Measurements from ENCODE around the gene SEMA6D. TPM values are rescaled to one million over a fixed set of nuclear protein-coding genes. Genes with fewer than 3 reads are reported as not detected.

Gene SEMA6D
- total RNA-seq, 1 donor, result 3.0 TPM

DNA sequence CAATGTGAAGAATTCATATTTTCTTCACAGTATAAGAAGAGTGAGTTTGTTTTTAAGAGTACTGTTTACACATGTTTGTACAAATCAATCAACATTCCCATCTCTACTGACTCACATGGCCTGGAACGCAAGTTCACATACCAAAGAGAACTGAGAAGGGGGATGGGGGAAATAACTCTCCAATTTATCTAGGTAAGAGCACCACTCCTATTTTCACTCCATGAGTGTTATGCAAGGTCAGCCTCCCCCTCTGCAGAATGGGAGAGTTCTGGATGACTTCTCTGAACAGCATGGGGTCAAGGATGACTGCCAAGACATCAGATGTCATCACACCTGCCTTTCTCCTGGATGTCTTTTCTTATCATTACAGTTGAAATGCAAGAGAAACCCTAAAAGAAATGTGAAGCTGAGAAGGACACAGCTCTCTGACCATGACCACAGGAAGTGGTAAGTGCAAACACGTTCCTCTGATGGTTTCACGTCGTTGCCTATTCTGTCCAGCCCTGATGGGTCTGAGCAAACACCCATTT is 95.2 kb downstream of the SEMA6D start:
- TF ChIP-seq, protein P1, sequence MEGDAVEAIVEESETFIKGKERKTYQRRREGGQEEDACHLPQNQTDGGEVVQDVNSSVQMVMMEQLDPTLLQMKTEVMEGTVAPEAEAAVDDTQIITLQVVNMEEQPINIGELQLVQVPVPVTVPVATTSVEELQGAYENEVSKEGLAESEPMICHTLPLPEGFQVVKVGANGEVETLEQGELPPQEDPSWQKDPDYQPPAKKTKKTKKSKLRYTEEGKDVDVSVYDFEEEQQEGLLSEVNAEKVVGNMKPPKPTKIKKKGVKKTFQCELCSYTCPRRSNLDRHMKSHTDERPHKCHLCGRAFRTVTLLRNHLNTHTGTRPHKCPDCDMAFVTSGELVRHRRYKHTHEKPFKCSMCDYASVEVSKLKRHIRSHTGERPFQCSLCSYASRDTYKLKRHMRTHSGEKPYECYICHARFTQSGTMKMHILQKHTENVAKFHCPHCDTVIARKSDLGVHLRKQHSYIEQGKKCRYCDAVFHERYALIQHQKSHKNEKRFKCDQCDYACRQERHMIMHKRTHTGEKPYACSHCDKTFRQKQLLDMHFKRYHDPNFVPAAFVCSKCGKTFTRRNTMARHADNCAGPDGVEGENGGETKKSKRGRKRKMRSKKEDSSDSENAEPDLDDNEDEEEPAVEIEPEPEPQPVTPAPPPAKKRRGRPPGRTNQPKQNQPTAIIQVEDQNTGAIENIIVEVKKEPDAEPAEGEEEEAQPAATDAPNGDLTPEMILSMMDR (IDR thresholded peaks at IDR 0.05; ENCODE audit: insufficient read depth, low read depth, low read length), result no peak
- peak; percentile 42 for DNase-seq (ENCODE audit: low read depth)
- no peak overlapping the region for H3K4me3 ChIP-seq (ENCODE audit: low read depth, low read length)

DNA sequence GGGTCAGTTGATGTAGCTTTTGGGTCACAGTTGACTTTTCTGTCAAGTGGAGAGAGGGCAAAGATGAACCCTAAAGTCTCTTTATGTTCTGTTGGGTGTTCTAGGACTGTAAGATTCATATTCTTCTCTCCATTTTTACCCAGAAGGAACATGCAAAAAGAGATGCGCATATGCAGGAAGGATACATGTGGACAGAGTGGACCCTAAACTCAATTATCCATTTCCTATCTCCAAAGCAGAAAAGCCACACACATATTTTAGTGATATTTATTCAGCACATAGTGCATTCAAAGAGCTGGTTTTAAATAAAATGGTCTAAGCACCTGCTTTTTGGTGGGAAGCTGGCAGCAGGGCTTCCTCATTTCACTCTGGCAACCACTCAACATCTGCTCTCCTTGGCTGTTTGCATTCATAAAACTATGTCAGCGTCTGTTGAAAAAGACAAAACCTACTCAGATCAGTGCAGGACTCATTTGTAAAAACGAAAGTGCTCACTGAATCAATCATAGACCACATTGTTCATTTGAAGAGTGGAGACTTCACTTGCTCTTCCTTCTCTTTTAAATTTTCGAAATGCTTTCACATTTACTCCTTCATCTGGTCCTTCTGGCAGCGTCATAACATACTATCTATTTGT is 96.6 kb downstream of the SEMA6D start:
- no peak for DNase-seq (ENCODE audit: low read depth)
- H3K4me3 ChIP-seq (ENCODE audit: low read depth, low read length), result no peak overlapping the region
- TF ChIP-seq, protein P1 (IDR thresholded peaks at IDR 0.05; ENCODE audit: insufficient read depth, low read depth, low read length), result no peak

DNA sequence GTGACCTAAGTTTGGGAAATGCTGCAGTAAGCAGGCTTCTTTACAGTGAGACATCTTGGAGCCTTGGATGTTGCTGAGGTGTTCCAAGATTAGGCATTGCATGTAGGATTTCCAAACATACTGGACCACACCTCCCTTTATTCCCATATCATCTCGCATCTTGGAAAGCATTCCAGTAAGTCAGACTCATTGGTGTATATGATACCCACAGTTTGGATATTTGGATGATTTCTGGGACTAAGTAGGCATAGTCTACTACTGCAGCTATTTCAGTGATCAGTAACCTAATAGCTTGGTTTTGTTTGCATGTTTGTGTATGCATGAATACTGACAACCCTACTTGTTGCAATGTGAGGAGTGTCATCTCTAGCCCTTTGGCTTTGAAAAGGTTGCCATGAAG is 97.3 kb downstream of the SEMA6D start:
- TF ChIP-seq, protein P1 (IDR thresholded peaks at IDR 0.05; ENCODE audit: insufficient read depth, low read depth, low read length), result no peak
- H3K4me3 ChIP-seq (ENCODE audit: low read depth, low read length), result no peak overlapping the region
- no peak for DNase-seq (ENCODE audit: low read depth)

DNA sequence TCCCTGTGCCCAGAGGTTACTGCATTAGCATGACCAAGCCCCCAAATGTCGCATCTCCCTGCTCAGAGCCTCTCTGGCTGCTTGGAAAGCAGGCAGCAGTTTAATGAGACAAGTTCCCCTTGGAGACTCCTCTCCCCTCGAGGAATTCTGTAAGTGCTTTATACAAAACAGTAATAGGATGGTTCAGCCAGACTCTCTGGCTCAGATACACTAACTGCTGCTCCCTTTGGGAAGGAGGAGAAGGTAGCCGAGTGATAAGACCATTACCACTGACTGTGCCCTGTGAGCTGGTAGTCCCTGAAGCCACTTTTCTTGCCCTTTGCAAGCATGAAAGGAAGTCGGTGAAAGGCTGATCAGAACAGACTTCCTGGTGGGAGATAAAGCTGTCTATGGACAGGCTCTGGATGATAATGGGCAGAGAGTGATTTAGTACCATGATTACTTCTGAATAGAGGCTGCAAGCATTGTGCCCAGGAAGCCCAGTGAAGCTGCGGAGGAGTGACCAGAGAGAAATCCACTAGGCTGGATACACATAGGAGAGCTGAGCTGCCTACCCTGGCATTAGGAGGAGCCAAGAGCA is 100.8 kb downstream of the SEMA6D start:
- DNase-seq (ENCODE audit: low read depth), result no peak
- H3K4me3 ChIP-seq (ENCODE audit: low read depth, low read length), result no peak overlapping the region
- TF ChIP-seq, protein P1 (IDR thresholded peaks at IDR 0.05; ENCODE audit: insufficient read depth, low read depth, low read length), result no peak

DNA sequence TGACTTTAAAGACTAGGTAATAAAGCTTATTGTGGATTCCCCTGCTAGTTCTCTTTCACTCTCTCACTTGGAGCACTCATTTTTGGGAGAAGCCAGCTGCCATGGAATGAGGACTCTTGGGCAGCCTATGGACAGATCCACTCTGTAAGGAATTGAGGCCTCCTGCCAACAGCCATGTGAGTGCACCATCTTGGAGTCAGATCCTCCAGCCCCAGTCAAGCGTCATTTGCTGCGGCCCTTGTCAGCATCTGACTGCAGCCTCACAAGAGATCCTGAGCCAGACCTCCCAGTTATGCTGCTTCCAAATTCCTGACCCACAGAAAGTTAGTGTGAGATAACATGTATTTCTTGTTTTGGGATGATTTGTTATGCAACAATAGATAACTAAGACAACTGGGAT is 101.9 kb downstream of the SEMA6D start:
- no peak overlapping the region for H3K4me3 ChIP-seq (ENCODE audit: low read depth, low read length)
- TF ChIP-seq, protein P1 (IDR thresholded peaks at IDR 0.05; ENCODE audit: insufficient read depth, low read depth, low read length), result no peak
- DNase-seq (ENCODE audit: low read depth), result no peak

DNA sequence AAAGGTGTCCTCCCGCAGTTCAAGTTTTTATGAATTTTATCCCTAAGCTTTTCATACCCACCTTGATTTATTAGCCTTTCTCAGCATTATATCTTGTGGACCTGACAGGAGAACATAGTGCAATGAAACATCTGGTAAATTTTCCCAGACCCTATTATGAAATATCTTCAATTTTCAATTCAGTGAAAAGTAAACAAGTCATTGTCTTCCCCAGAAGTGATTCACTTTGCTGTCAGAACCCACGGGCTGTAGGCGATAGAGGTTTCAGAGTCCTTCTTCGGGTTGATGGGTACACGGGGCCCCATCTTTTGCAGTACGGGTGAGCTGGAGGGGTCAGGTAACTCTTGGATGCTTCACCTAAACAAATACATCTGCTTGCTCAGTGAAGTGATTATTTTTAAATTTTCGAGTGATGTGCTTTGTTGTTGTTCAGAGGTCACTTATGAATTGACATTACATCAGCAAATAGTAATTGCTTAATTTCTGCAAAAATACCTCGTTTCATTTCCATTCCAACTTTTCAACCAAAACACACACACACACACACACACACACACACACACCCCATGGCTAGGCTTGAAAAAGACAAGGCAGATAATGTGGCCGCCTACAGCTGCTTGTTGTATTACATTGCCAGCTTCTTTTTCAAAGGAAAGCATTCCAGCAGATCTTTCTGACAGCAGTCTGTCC is 102.9 kb downstream of the SEMA6D start:
- TF ChIP-seq, protein P1 (IDR thresholded peaks at IDR 0.05; ENCODE audit: insufficient read depth, low read depth, low read length), result no peak
- DNase-seq (ENCODE audit: low read depth), result peak; percentile 57

More for the DNA sequence above, 102.9 kb downstream of the SEMA6D start:
- no peak overlapping the region for H3K4me3 ChIP-seq (ENCODE audit: low read depth, low read length)

All from fibroblast of villous mesenchyme (primary cell).